ENCODE results near the gene ZNF727.
"Not testable (repeated sequence)": the region's sequence is repeated elsewhere in the genome, so short reads cannot be mapped to it uniquely, and the experiment has no call there.

Gene ZNF727

GRCh38 chr7:64045301-64046040 is at the start of gene ZNF727:
Gene ZNF727 (plus strand): TSS chr7:64045434. CDS start chr7:64045622, 188 bp downstream.
- DNase-seq, result peak; percentile 15 to 33

DNA sequence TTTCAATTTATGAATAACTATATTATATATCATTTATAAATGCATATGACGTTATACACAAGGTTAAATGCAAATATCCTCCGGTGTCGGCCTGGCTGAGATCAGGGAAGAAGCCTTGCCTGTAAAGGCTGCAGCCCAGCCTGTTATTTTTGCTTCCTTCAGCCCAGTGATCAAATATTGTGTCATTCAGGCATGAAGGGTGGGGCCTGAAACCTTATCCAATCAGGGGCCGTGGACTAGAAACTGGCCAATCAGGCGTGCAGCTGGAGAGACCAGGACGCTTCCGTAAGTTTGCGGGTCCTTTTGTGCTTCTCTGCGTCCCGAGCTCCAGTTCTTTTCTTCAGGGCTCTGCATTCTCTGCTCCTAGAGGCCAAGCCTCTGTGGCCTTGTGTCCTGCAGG is 46.7 kb upstream of the ZNF727 start, which contains the start of gene ZNF722:
ZNF722 (plus strand) TSS at position 301 of the 400 bp plus-strand sequence. CDS start 113 bp downstream, outside the sequence.
- no peak for DNase-seq

DNA sequence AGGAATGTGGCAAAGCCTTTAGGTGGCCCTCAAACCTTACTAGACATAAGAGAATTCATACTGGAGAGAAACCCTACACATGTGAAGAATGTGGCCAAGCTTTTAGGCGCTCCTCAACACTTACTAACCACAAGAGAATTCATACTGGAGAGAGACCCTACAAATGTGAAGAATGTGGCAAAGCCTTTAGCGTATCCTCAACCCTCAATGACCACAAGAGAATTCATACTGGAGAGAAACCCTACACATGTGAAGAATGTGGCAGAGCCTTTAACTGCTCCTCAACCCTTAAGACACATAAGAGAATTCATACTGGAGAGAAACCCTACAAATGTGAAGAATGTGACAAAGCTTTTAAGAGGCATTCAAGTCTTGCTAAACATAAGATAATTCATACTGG is 29.7 kb upstream of the ZNF727 start:
- not testable (repeated sequence) for DNase-seq

DNA sequence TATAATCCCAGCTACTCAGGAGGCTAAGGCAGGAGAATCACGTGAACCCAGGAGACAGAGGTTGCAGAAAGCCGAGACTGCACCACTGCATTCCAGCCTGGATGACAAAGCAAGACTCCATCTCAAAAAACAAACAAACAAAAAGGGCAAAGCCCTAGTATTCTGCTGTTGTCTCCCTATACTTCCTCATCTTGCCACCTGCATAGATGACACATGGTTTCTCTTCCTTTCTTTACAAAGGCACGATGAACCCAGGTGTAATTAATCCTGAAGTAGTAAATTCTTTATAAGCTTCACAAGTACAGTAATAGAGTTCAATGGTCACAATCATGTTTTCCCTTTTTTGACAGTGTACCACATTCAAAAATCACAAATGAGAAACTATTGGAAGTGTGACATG is 9.8 kb upstream of the ZNF727 start:
- no peak for DNase-seq

DNA sequence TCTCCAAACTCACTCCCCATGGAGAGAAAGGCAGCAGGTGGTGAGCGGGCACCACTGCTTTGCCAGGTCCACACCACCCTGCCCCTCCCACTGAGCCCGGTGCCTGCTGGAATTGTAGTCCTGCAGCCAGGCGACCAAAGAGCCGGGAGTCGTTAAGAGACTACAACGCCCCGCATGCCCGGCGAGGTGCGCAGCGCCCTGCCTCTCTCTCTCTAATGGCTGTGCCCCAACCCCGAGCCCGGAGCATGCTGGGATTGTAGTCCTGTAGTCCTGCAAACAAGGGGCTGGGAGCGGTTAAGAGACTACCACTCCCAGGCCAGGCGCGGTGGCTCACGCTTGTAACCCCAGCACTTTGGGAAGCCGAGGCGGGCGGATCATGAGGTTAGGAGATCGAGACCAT is 8.1 kb upstream of the ZNF727 start:
- no peak for DNase-seq

GRCh38 chr7:64046041-64046389 is 781 bp downstream of the ZNF727 start:
- DNase-seq, result no peak

- not testable (repeated sequence) for DNase-seq
Measured at GRCh38 chr7:64077837-64078698, 32.8 kb downstream of the ZNF727 start.

DNA sequence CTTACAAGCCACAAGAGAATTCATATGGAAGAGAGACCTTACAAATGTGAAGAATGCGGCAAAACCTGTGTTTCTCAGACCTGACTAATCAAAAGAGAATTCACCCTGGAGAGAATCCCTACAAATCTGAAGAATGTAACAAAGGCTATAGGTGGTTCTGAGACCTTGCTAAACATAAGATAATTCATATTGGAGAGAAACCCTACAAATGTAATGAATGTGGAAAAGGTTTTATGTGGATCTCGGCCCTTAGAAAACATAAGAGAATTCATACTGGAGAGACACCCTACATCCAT is 33.4 kb downstream of the ZNF727 start:
- DNase-seq, result no peak

DNA sequence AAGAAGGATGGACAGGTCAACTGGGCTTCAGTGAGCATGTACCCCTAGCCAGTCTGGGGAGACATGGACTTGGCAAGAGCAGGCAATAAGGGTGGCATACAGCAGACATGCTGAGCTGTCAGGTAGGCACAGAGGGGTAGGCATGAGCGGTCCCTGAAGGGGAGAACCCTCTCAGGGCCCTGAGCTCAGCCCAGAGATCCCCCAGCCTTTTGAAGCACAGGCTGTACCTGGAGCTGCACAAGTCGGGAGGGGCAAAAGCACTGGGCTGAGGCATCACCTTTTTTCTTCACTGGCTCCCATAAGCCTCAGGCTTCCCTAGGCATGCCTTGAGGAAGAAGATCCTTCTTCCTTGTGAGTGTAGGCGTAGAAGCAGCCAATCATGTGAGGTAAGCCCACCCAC is 42.3 kb downstream of the ZNF727 start:
- DNase-seq, result no peak

DNA sequence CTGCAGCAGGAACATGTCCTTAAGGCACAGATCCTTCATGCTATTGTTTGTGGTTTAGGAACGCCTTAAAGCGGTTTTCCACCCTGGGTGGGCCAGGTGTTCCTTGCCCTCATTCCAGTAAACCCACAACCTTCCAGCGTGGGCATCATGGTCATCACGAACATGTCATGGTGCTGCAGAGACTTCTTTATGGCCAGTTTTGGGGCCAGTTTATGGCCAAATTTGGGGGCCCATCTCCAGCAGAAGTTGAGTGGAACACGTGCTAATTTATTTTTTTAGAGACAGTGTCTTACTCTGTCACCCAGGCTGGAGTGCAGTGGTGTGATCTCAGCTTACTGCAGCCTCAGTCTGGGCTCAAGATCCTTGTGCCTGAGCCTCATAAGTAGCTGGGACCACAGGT is 43.6 kb downstream of the ZNF727 start:
- DNase-seq, result not testable (repeated sequence)
